NCI-H2029 (cell line): ENCODE measurements around the gene TMED7.

Source experiments
- DNase-seq: peaks from one replicate; lab custom pipeline; 2025; lab: John Stamatoyannopoulos, UW

The TMED7 gene

GRCh38 chr5:115580941-115581340 is 44.9 kb downstream of the TMED7 start:
- DNase-seq, result no peak

GRCh38 chr5:115579747-115580173 is 46.1 kb downstream of the TMED7 start:
- no peak for DNase-seq

- no peak for DNase-seq
Observed at GRCh38 chr5:115579216-115579615, 46.6 kb downstream of the TMED7 start.

GRCh38 chr5:115578657-115579056 is 47.2 kb downstream of the TMED7 start:
- no peak for DNase-seq

GRCh38 chr5:115577741-115578140 is 48.1 kb downstream of the TMED7 start:
- DNase-seq, result no peak

GRCh38 chr5:115577329-115577728 is 48.5 kb downstream of the TMED7 start:
- DNase-seq, result no peak

GRCh38 chr5:115575167-115576070 is 50.4 kb downstream of the TMED7 start:
- no peak for DNase-seq

- no peak for DNase-seq
Observed at GRCh38 chr5:115573133-115573532, 52.7 kb downstream of the TMED7 start.

- DNase-seq, result no peak
Observed at GRCh38 chr5:115571441-115571878, 54.4 kb downstream of the TMED7 start.

- no peak for DNase-seq
Observed at GRCh38 chr5:115568668-115569067, 57.2 kb downstream of the TMED7 start.

- DNase-seq, result no peak
Observed at GRCh38 chr5:115565233-115565632, 60.6 kb downstream of the TMED7 start.
